D721Med (cell line): ENCODE results near the gene CCDC169.
"Not testable (repeated sequence)": the region's sequence is repeated elsewhere in the genome, so short reads cannot be mapped to it uniquely, and the experiment has no call there.

Experiments
- DNase-seq: peaks from one replicate; pipeline ENCODE4 v3.0.0; 2011; ENCODE audit warnings: low spot score; ENCODE audit not compliant: insufficient read length
- FAIRE-seq: peaks from 2 replicates; lab custom pipeline; 2011; peaks lifted over from hg19 to GRCh38; lab: Jason Lieb, UNC
- TF ChIP-seq, protein P1 (sequence below): IDR thresholded peaks from 2 replicates; pipeline ENCODE4 v1.5.1; 2012; ENCODE audit warnings: mild to moderate bottlenecking, control low read depth; ENCODE audit not compliant: insufficient read depth; ENCODE audit errors: missing control alignments

CCDC169 gene

GRCh38 chr13:36328821-36329220 is 31.2 kb upstream of the CCDC169 start:
- TF ChIP-seq, protein P1, sequence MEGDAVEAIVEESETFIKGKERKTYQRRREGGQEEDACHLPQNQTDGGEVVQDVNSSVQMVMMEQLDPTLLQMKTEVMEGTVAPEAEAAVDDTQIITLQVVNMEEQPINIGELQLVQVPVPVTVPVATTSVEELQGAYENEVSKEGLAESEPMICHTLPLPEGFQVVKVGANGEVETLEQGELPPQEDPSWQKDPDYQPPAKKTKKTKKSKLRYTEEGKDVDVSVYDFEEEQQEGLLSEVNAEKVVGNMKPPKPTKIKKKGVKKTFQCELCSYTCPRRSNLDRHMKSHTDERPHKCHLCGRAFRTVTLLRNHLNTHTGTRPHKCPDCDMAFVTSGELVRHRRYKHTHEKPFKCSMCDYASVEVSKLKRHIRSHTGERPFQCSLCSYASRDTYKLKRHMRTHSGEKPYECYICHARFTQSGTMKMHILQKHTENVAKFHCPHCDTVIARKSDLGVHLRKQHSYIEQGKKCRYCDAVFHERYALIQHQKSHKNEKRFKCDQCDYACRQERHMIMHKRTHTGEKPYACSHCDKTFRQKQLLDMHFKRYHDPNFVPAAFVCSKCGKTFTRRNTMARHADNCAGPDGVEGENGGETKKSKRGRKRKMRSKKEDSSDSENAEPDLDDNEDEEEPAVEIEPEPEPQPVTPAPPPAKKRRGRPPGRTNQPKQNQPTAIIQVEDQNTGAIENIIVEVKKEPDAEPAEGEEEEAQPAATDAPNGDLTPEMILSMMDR: no peak
- FAIRE-seq (no peak), DNase-seq (no peak)

- FAIRE-seq (no peak), DNase-seq (no peak)
- TF ChIP-seq, protein P1: no peak
These were observed 28.3 kb upstream of the CCDC169 start for GRCh38 chr13:36325912-36326311.

DNA sequence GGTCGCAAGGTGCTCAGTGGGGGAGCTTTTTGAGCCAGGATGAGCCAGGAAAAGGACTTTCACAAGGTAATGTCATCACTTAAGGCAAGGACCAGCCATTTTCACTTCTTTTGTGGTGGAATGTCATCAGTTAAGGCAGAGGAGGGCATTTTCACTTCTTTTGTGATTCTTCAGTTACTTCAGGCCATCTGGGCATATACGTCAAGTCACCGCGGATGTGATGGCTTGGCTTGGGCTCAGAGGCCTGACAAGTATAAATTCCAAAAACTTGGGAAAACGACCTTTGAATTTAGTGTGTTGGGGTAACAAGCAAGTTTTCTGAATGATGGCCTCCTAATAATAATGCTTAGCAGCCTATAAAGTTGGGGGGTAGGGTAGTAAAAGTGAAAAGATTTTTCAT is 27.3 kb upstream of the CCDC169 start:
- not testable (repeated sequence) for FAIRE-seq

GRCh38 chr13:36323951-36324566 is 26.4 kb upstream of the CCDC169 start:
- TF ChIP-seq, protein P1: no peak
- no peak for FAIRE-seq

More for the DNA sequence above, 27.3 kb upstream of the CCDC169 start:
- DNase-seq: not testable (repeated sequence)

DNA sequence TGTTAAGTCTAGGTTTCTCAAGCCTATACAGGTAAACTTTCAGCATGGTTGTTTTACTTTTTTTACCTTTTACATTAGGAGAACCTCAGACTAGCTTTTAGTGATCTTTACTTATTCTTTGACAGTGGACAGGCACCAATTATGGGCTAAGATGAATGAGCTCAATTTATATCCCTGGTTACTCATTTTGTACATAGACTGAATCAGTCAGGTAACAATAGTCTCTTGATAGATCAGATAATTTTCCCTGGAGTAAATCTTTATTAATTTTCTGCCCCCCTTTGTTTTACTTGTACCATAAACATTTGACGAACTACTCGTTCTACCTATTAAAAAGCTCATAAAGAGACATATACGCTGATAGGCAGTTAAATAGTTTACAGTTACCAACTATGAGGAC is 25.8 kb upstream of the CCDC169 start:
- FAIRE-seq (no peak), DNase-seq (no peak)
- TF ChIP-seq, protein P1: no peak

More at GRCh38 chr13:36323951-36324566, 26.4 kb upstream of the CCDC169 start:
- no peak for DNase-seq

GRCh38 chr13:36319793-36320192 is 22.2 kb upstream of the CCDC169 start:
- not testable (repeated sequence) for FAIRE-seq, DNase-seq

DNA sequence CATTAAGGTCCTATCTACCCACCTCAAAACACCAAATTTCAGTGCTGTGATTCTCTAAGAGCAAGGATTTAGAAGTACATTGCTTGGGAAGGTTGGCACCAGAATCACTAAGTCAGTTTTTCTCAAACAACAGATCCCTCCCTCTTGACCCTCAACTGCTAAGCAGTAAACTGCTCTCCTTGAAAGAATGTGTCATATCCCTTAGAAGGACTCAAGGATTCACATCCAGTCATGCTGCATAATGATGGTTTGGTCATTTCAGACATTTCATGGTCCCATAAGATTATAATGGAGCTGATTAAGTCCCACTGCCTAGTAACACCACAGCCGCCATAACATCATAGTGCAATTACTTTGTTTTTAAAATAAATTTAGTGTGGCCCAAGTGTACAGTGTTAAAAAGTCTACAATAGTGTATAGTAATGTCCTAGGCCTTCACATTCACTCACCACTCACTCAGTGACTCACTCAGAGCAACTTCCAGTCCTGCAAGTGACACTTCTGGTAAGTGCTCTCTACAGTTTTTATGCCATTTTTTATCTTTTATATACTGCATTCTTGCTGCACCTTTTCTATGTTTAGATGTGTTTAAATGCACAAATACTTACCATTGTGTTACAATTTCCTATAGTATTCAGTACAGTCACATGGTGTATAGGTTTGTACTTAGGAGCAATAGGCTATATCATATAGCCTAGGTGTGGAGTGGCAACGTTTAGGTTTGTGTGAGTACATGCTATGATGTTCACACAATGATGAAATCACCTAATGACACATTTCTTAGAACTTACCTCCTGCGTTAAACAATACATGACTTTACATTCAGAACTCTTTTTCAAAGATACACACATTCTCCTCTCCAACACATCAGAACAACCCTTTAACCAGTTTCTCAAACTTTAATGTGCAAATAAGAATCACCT is 15.7 kb upstream of the CCDC169 start:
- no peak for DNase-seq
- no peak for FAIRE-seq
- TF ChIP-seq, protein P1: no peak
